Astrocyte (in vitro differentiated cells and primary cell): ENCODE data around the gene TGM6. TPM values are rescaled to one million over a fixed set of nuclear protein-coding genes. Genes with fewer than 3 reads are reported as not detected.

Source experiments
- DNase-seq: peaks from one replicate; pipeline ENCODE4 v3.0.0-alpha.2; 2010; ENCODE audit warnings: low read depth
- FAIRE-seq: peaks from 2 replicates; lab custom pipeline; 2011; peaks lifted over from hg19 to GRCh38; lab: Jason Lieb, UNC
- H2AFZ ChIP-seq: 2 replicates; pipeline ENCODE4 v1.6.0; 2012; ENCODE audit warnings: low read depth, low read length, inconsistent platforms
- H3K27ac ChIP-seq: 2 replicates; pipeline ENCODE4 v1.5.1; 2011; ENCODE audit warnings: low read depth, low read length, inconsistent platforms
- H3K27me3 ChIP-seq: 2 replicates; pipeline ENCODE4 v1.6.0; 2011; ENCODE audit warnings: low read length, inconsistent platforms; ENCODE audit not compliant: insufficient read depth
- H3K36me3 ChIP-seq: 2 replicates; pipeline ENCODE4 v1.5.1; 2011; ENCODE audit warnings: low read length, inconsistent platforms; ENCODE audit not compliant: insufficient read depth
- H3K4me1 ChIP-seq: 2 replicates; pipeline ENCODE4 v1.5.1; 2011; ENCODE audit warnings: low read length, inconsistent platforms; ENCODE audit not compliant: insufficient read depth
- H3K4me2 ChIP-seq: 2 replicates; pipeline ENCODE4 v1.6.0; 2012; ENCODE audit warnings: low read length, inconsistent platforms
- H3K4me3 ChIP-seq: 2 replicates; pipeline ENCODE4 v1.5.1; 2011; ENCODE audit warnings: low read depth, mild to moderate bottlenecking, low read length, inconsistent platforms; ENCODE audit not compliant: insufficient read depth
- H3K79me2 ChIP-seq: 2 replicates; pipeline ENCODE4 v1.6.0; 2012; ENCODE audit warnings: mild to moderate bottlenecking, low read length, inconsistent platforms; ENCODE audit not compliant: insufficient read depth
- H3K9ac ChIP-seq: 2 replicates; pipeline ENCODE4 v1.6.0; 2012; ENCODE audit warnings: mild to moderate bottlenecking, low read length, inconsistent platforms
- H3K9me3 ChIP-seq: 2 replicates; pipeline ENCODE4 v1.5.1; 2012; ENCODE audit warnings: low read depth, mild to moderate bottlenecking, low read length, inconsistent platforms; ENCODE audit not compliant: insufficient read depth
- H4K20me1 ChIP-seq: 2 replicates; pipeline ENCODE4 v1.6.0; 2012; ENCODE audit warnings: low read length, inconsistent platforms; ENCODE audit not compliant: insufficient read depth
- H3K27ac Mint-ChIP-seq: one replicate; pipeline ENCODE4 v1.8.0; 2021; ENCODE audit warnings: mild to moderate bottlenecking, mixed read lengths; ENCODE audit not compliant: unreplicated experiment
- H3K27me3 Mint-ChIP-seq: one replicate; pipeline ENCODE4 v1.8.0; 2021; ENCODE audit warnings: low read depth, mixed read lengths; ENCODE audit not compliant: unreplicated experiment
- H3K36me3 Mint-ChIP-seq: one replicate; pipeline ENCODE4 v1.8.0; 2021; ENCODE audit warnings: low read depth, mixed read lengths; ENCODE audit not compliant: unreplicated experiment
- H3K4me1 Mint-ChIP-seq: one replicate; pipeline ENCODE4 v1.8.0; 2021; ENCODE audit warnings: low read depth, mixed read lengths; ENCODE audit not compliant: unreplicated experiment
- H3K4me3 Mint-ChIP-seq: one replicate; pipeline ENCODE4 v1.8.0; 2021; ENCODE audit warnings: mild to moderate bottlenecking, moderate library complexity, mixed read lengths; ENCODE audit not compliant: unreplicated experiment
- H3K9me3 Mint-ChIP-seq: one replicate; pipeline ENCODE4 v1.8.0; 2021; ENCODE audit warnings: mild to moderate bottlenecking, mixed read lengths; ENCODE audit not compliant: unreplicated experiment
- CTCF ChIP-seq: IDR thresholded peaks from 2 replicates; pipeline ENCODE4 v1.5.1; 2011; ENCODE audit warnings: low read depth, mild to moderate bottlenecking, inconsistent platforms, low read length, moderate library complexity; ENCODE audit not compliant: insufficient read depth
- EZH2 ChIP-seq: IDR thresholded peaks from 2 replicates; pipeline ENCODE4 v1.6.1; 2012; ENCODE audit warnings: mild to moderate bottlenecking, low read length, inconsistent platforms; ENCODE audit not compliant: insufficient read depth
- total RNA-seq: library from RNA; stranded (reverse); gene quantifications from 2 replicates; pipeline ENCODE4 v1.2.1, GENCODE V29; 2021

Gene TGM6
- total RNA-seq, 1 donor from 2014 or later: not detected

DNA sequence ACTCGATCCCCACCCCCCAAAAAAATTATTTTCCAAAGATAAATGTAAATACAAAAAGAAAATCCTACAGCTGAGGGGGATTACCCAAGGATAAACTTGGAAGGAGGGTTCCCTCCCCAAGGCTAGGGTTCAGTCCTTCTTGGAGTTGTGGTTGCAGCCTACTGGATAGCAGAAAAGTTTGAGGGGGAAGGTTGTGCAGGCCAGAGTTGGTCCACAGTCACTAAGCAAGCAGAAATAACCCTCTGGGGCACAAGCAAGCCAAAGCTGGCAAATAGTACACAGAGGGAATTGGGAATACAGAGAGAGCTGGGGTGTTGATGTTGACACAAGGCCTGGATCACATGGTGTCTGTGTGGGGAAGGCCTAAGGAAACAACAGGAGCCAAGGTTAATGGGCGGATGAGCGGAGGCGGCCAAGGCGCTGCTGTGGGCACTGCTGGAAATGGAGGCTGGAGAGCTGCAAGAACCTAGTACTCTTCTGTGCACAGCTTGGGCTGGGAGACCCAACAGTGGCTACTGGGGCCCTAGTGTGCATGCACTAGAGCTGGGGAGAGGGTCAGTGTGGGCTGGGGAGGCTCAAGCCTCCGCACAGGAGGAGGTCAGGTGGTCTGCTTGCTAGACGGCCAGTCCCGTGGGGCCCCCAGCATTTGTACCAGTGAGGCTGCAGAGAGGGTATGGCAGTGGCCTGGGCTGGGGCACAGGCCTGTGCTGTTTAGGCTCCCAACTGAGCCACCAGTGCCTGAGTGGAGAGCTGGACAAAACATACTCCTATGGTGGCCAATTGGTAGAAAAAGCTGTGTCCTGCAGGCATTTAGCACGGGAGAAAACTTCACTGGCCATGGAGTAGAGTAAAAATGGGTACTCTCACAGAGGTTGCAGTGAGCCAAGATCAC, 95.4 kb downstream of the TGM6 start:
- Histone ChIP-seq H3K9ac (no peak overlapping the region), H3K36me3 (no peaks in the 10 kb centered on the region), H3K79me2 (no peaks in the 10 kb centered on the region), H3K27ac (no peak overlapping the region), H4K20me1 (no peaks in the 10 kb centered on the region), H3K4me1 (peaks cover under 1% of the 10 kb centered on the region), H3K9me3 (no peaks in the 10 kb centered on the region), H3K4me3 (no peak overlapping the region), H3K4me2 (no peak overlapping the region), H3K27me3 (no peaks in the 10 kb centered on the region), H2AFZ (no peak overlapping the region)
- DNase-seq (no peak), FAIRE-seq (no peak)
- Mint-ChIP-seq H3K27ac (no peak overlapping the region), H3K4me3 (no peak overlapping the region), H3K36me3 (peaks cover 15% of the 10 kb centered on the region), H3K9me3 (no peaks in the 10 kb centered on the region), H3K27me3 (no peaks in the 10 kb centered on the region), H3K4me1 (peaks cover 2% of the 10 kb centered on the region)
- TF ChIP-seq CTCF: no peak
- TF ChIP-seq EZH2: no peak

- Mint-ChIP-seq H3K27ac (no peak overlapping the region), H3K9me3 (no peaks in the 10 kb centered on the region), H3K4me3 (no peak overlapping the region), H3K4me1 (no peaks in the 10 kb centered on the region), H3K36me3 (peaks cover 23% of the 10 kb centered on the region), H3K27me3 (no peaks in the 10 kb centered on the region)
- no peaks in the 10 kb centered on the region for H3K9me3 ChIP-seq
- DNase-seq: no peak
- no peak overlapping the region for H3K4me2 ChIP-seq
- no peaks in the 10 kb centered on the region for H3K27me3 ChIP-seq
- H3K79me2 ChIP-seq: no peaks in the 10 kb centered on the region
- no peak overlapping the region for H3K4me3 ChIP-seq
- H3K27ac ChIP-seq: no peak overlapping the region
- H3K36me3 ChIP-seq: peaks cover 2% of the 10 kb centered on the region
- FAIRE-seq: no peak
- no peaks in the 10 kb centered on the region for H4K20me1 ChIP-seq
- TF ChIP-seq EZH2 (no peak), CTCF (no peak)
- no peak overlapping the region for H3K9ac ChIP-seq
- no peaks in the 10 kb centered on the region for H3K4me1 ChIP-seq
- H2AFZ ChIP-seq: no peak overlapping the region
Observed at GRCh38 chr20:2476742-2477615, 96.3 kb downstream of the TGM6 start.
